IMR-90 (cell line): ENCODE measurements around the gene CCDC54. TPM values are rescaled to one million over a fixed set of nuclear protein-coding genes. Genes with fewer than 3 reads are reported as not detected.

ENCODE experiments used
- ATAC-seq: fragments of 200-7000 bp; cut with Tn5 transposase; 2 replicates; pipeline ENCODE4 v1.9.1; 2020; ENCODE audit warnings: low read depth, mild to moderate bottlenecking, moderate library complexity
- BruUV-seq: library from RNA; stranded (reverse); fragments of 400-500 nt; replicated peaks from 2 replicates; lab custom pipeline; 2021; lab: Mats Ljungman, UMichigan
- CTCF ChIA-PET: fragments of 300-600 bp; formaldehyde crosslinking; extraction: SDS; loops from one replicate; lab custom pipeline; 2021; ENCODE audit warnings: antibody characterized with exemption; lab: Yijun Ruan, JAX
- POLR2A ChIA-PET: fragments of 300-600 bp; sonication (Branson Sonifier 250); formaldehyde crosslinking; loops from one replicate; lab custom pipeline; 2022; ENCODE audit warnings: antibody characterized with exemption; ENCODE audit not compliant: unreplicated experiment; lab: Charles Lee
- DNase-seq: peaks from one replicate; pipeline ENCODE4 v3.0.0; 2013
- H2AFZ ChIP-seq: replicated peaks from 2 replicates; pipeline ENCODE3; 2013; ENCODE audit warnings: low read length, mild to moderate bottlenecking; ENCODE audit not compliant: poor library complexity
- H2AK5ac ChIP-seq: 2 replicates; pipeline ENCODE4 v1.6.1; 2013; ENCODE audit warnings: low read depth, low read length, inconsistent platforms
- H2AK9ac ChIP-seq: replicated peaks from 2 replicates; pipeline ENCODE3; 2013; ENCODE audit warnings: mild to moderate bottlenecking, low read depth, low read length, moderate library complexity; ENCODE audit not compliant: poor library complexity
- H2BK120ac ChIP-seq: 2 replicates; pipeline ENCODE4 v1.6.1; 2013; ENCODE audit warnings: low read depth, low read length, inconsistent platforms
- H2BK15ac ChIP-seq: 3 replicates; pipeline ENCODE4 v1.6.1; 2013; ENCODE audit warnings: low read depth, low read length, inconsistent platforms
- H2BK20ac ChIP-seq: 2 replicates; pipeline ENCODE4 v1.6.1; 2013; ENCODE audit warnings: low read depth, mild to moderate bottlenecking, inconsistent platforms, low read length, moderate library complexity
- H2BK5ac ChIP-seq: 2 replicates; pipeline ENCODE4 v1.6.1; 2013; ENCODE audit warnings: mild to moderate bottlenecking, low read depth, low read length, inconsistent platforms; ENCODE audit not compliant: poor library complexity, severe bottlenecking
- H3K14ac ChIP-seq: replicated peaks from 2 replicates; pipeline ENCODE4 v1.6.1; 2013; ENCODE audit warnings: low read depth, low read length, inconsistent platforms
- H3K18ac ChIP-seq: 2 replicates; pipeline ENCODE4 v1.6.1; 2013; ENCODE audit warnings: low read depth, low read length, control low read depth
- H3K23ac ChIP-seq: 2 replicates; pipeline ENCODE4 v1.6.1; 2013; ENCODE audit warnings: low read depth, low read length, inconsistent platforms
- H3K27ac ChIP-seq: 2 replicates; pipeline ENCODE4 v1.5.1; 2013; ENCODE audit warnings: mild to moderate bottlenecking, control low read depth, low read length; ENCODE audit not compliant: insufficient read depth
- H3K27me3 ChIP-seq: 2 replicates; pipeline ENCODE4 v1.6.1; 2013; ENCODE audit warnings: low read length; ENCODE audit not compliant: control insufficient read depth, insufficient read depth
- H3K36me3 ChIP-seq: 2 replicates; pipeline ENCODE4 v1.6.1; 2013; ENCODE audit warnings: low read length, mixed read lengths; ENCODE audit not compliant: control insufficient read depth, insufficient read depth
- H3K4ac ChIP-seq: 2 replicates; pipeline ENCODE4 v1.6.1; 2013; ENCODE audit warnings: low read depth, low read length, inconsistent platforms
- H3K4me1 ChIP-seq: 2 replicates; pipeline ENCODE4 v1.6.1; 2013; ENCODE audit warnings: low read length, mixed read lengths; ENCODE audit not compliant: control insufficient read depth, insufficient read depth
- H3K4me2 ChIP-seq: 2 replicates; pipeline ENCODE4 v1.6.1; 2013; ENCODE audit warnings: low read depth, mild to moderate bottlenecking, control low read depth, low read length, moderate library complexity
- H3K4me3 ChIP-seq: 2 replicates; pipeline ENCODE4 v1.5.1; 2013; ENCODE audit warnings: low read depth, mild to moderate bottlenecking, control low read depth, low read length, moderate library complexity; ENCODE audit not compliant: insufficient read depth
- H3K56ac ChIP-seq: 2 replicates; pipeline ENCODE4 v1.6.1; 2013; ENCODE audit warnings: low read length, inconsistent platforms; ENCODE audit not compliant: insufficient read depth; ENCODE audit errors: extremely low read depth
- H3K79me1 ChIP-seq, 2 experiments: 2 replicates each; pipeline ENCODE4 v1.6.1; 2013; ENCODE audit warnings: low read length in 2 of 2, inconsistent platforms in 1 of 2, low read depth in 1 of 2
- H3K9ac ChIP-seq: 2 replicates; pipeline ENCODE4 v1.6.1; 2013; ENCODE audit warnings: low read depth, low read length, control low read depth
- H3K9me1 ChIP-seq: 2 replicates; pipeline ENCODE4 v1.6.1; 2013; ENCODE audit warnings: low read length, inconsistent platforms; ENCODE audit not compliant: insufficient read depth
- H3K9me3 ChIP-seq: 2 replicates; pipeline ENCODE4 v1.6.1; 2013; ENCODE audit warnings: low read length; ENCODE audit not compliant: control insufficient read depth, insufficient read depth
- H4K20me1 ChIP-seq: 2 replicates; pipeline ENCODE4 v1.6.1; 2013; ENCODE audit warnings: low read length, inconsistent platforms; ENCODE audit not compliant: insufficient read depth
- H4K5ac ChIP-seq: 2 replicates; pipeline ENCODE4 v1.6.1; 2013; ENCODE audit warnings: mild to moderate bottlenecking, low read depth, low read length, control low read depth
- H4K8ac ChIP-seq, 2 experiments: 2 replicates each; pipeline ENCODE4 v1.6.1; 2013; ENCODE audit warnings: low read depth in 2 of 2, low read length in 2 of 2, control low read depth in 1 of 2, inconsistent platforms in 1 of 2
- H4K91ac ChIP-seq: 2 replicates; pipeline ENCODE4 v1.6.1; 2013; ENCODE audit warnings: low read depth, low read length, inconsistent platforms; ENCODE audit not compliant: insufficient read depth
- BHLHE40 ChIP-seq: fragments of 150-350 bp; IDR thresholded peaks from 2 replicates; pipeline ENCODE4 v1.6.1; 2016; ENCODE audit warnings: mild to moderate bottlenecking, low read depth, low read length
- CEBPB ChIP-seq: IDR thresholded peaks from 2 replicates; pipeline ENCODE4 v1.6.1; 2012; ENCODE audit warnings: low read depth, low read length, improper control_type of control experiment
- CHD1 ChIP-seq: IDR thresholded peaks from 2 replicates; pipeline ENCODE4 v1.6.1; 2012; ENCODE audit warnings: low read depth, low read length, improper control_type of control experiment
- FOS ChIP-seq: fragments of 150-350 bp; IDR thresholded peaks from 2 replicates; pipeline ENCODE4 v1.6.1; 2016; ENCODE audit warnings: low read depth, low read length
- MAFK ChIP-seq: IDR thresholded peaks from 2 replicates; pipeline ENCODE4 v1.6.1; 2012; ENCODE audit warnings: low read depth, low read length, improper control_type of control experiment
- MAZ ChIP-seq: IDR thresholded peaks from 2 replicates; pipeline ENCODE4 v1.6.1; 2012; ENCODE audit warnings: low read depth, mild to moderate bottlenecking, low read length, improper control_type of control experiment, moderate library complexity, borderline replicate concordance
- MXI1 ChIP-seq: IDR thresholded peaks from 2 replicates; pipeline ENCODE4 v1.6.1; 2012; ENCODE audit warnings: low read depth, mild to moderate bottlenecking, low read length, moderate library complexity, borderline replicate concordance
- NFE2L2 ChIP-seq: fragments of 150-350 bp; IDR thresholded peaks from 2 replicates; pipeline ENCODE4 v1.6.1; 2016; ENCODE audit warnings: low read depth, mild to moderate bottlenecking, low read length
- POLR2A ChIP-seq: IDR thresholded peaks from 2 replicates; pipeline ENCODE4 v1.6.1; 2012; ENCODE audit warnings: mild to moderate bottlenecking, low read depth, low read length
- RAD21 ChIP-seq: IDR thresholded peaks from 2 replicates; pipeline ENCODE4 v1.6.1; 2012; ENCODE audit warnings: low read length, improper control_type of control experiment
- RCOR1 ChIP-seq: IDR thresholded peaks from 2 replicates; pipeline ENCODE4 v1.6.1; 2012; ENCODE audit warnings: mild to moderate bottlenecking, low read length, improper control_type of control experiment; ENCODE audit not compliant: insufficient replicate concordance
- RFX5 ChIP-seq: IDR thresholded peaks from 2 replicates; pipeline ENCODE4 v1.8.0; 2012; ENCODE audit warnings: low read depth, mild to moderate bottlenecking, low read length, moderate library complexity
- SMC3 ChIP-seq: fragments of 150-350 bp; IDR thresholded peaks from 2 replicates; pipeline ENCODE4 v1.6.1; 2016; ENCODE audit warnings: low read depth, mild to moderate bottlenecking, antibody characterized with exemption, low read length, moderate library complexity
- WGBS, 2 experiments: methylation state at CpG; one replicate each; pipeline versions ENCODE4 v1.1.5 to v1.1.7; 2013; ENCODE audit warnings: missing lambda C conversion rate in 2 of 2; ENCODE audit not compliant: insufficient read length in 1 of 2; ENCODE audit errors: extremely low coverage in 2 of 2; 5-methylcytosine and 5-hydroxymethylcytosine counted together
- dilution Hi-C: fragments of 300-500 bp; cut with HindIII; formaldehyde crosslinking; loops from one replicate; pipeline ENCODE4 v1.14.3; 2018; ENCODE audit warnings: low sequenced_read_pairs; ENCODE audit not compliant: unreplicated experiment
- in situ Hi-C: fragments of 300-500 bp; cut with MboI; formaldehyde crosslinking; loops from 3 replicates; pipeline ENCODE4 v1.14.3; 2019; ENCODE audit warnings: low sequenced_read_pairs, inconsistent platforms, mixed read lengths
- intact Hi-C: fragments of 100-400 bp; cut with micrococcal nuclease; formaldehyde crosslinking; loops from 2 replicates; pipeline ENCODE4 v1.10.0; 2022
- polyA plus RNA-seq, 3 experiments: library from polyadenylated mRNA; depleted of rRNA; stranded (reverse); fragments of >200 nt; gene quantifications; 2 replicates each; pipeline ENCODE4 v1.2.3, GENCODE V29; 2012; ENCODE audit warnings: low replicate concordance in 1 of 3
- total RNA-seq: library from RNA; depleted of rRNA; stranded (reverse); fragments of >200 nt; gene quantifications from 2 replicates; pipeline ENCODE4 v1.2.3, GENCODE V29; 2012
- TF ChIP-seq, protein P1 (sequence below): fragments of 150-350 bp; IDR thresholded peaks from 2 replicates; pipeline ENCODE4 v1.6.1; 2017; ENCODE audit warnings: mild to moderate bottlenecking, antibody characterized with exemption, low read length, low read depth
- TF ChIP-seq, protein P2 (sequence below): fragments of 150-350 bp; IDR thresholded peaks from 2 replicates; pipeline ENCODE4 v1.6.1; 2016; ENCODE audit warnings: low read depth, mild to moderate bottlenecking, low read length, moderate library complexity, borderline replicate concordance
- TF ChIP-seq, protein P3 (sequence below): conservative IDR thresholded peaks from 2 replicates; pipeline ENCODE4 v1.5.1; 2012; ENCODE audit warnings: mild to moderate bottlenecking, low read depth, low read length, improper control_type of control experiment

The CCDC54 gene
- total and polyA plus RNA-seq, 2 of the 4 experiments (the other 2 are of a cell fraction), result not detected

DNA sequence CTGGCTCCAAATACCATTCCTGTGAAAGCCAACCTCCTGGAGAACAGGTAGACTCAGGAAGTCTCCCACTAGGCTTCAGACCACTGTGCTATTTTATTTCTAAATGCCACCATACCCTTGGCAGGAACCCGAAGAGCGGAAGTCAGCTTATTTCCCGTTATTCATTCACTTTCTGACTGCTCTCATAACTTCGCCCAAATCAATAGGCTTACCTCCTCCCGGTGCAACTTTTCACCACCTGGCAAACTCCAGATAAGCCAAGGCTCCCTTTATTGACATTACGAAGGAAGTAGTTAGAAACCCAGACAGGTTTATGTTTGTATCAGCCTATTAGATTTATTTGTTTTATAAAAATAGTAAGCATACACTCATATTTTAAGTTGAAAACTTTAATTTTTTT, 3.3 kb upstream of the CCDC54 start:
- H3K9ac ChIP-seq, result no peak overlapping the region
- no peak overlapping the region for H2BK5ac ChIP-seq
- H3K4me1 ChIP-seq, result no peaks in the 10 kb centered on the region
- H3K14ac ChIP-seq, result no peak overlapping the region
- H3K4me2 ChIP-seq, result no peak overlapping the region
- no peaks in the 10 kb centered on the region; the same call in 1 of the 2 replicates for H3K9me1 ChIP-seq
- no peak overlapping the region for H4K91ac ChIP-seq
- no peaks in the 10 kb centered on the region for H3K27me3 ChIP-seq
- WGBS, 2 experiments, result no CpG with 5 or more reads among the region's 6 CpGs
- no peak overlapping the region for H4K8ac ChIP-seq
- H3K27ac ChIP-seq, result no peak overlapping the region
- no peaks in the 10 kb centered on the region for H4K20me1 ChIP-seq
- in situ Hi-C loops, result no loop called here
- H2AK9ac ChIP-seq, result no peak overlapping the region
- DNase-seq, result no peak
- H2BK20ac ChIP-seq, result no peak overlapping the region
- H4K5ac ChIP-seq, result no peak overlapping the region
- H3K23ac ChIP-seq, result no peak overlapping the region
- ChIA-PET CTCF (interaction anchor here (0.7 kb wide), 1 partner anchor 1738 kb away, joined by 3 read pairs; no protein-coding TSS in a partner anchor), POLR2A (no interaction called here)
- BruUV-seq, result no TSS peak
- intact Hi-C loops, result no loop called here
- H2BK15ac ChIP-seq, result no peak overlapping the region
- H3K4ac ChIP-seq, result no peak overlapping the region
- H3K4me3 ChIP-seq, result no peak overlapping the region
- H3K9me3 ChIP-seq, result no peaks in the 10 kb centered on the region
- H3K36me3 ChIP-seq, result no peaks in the 10 kb centered on the region
- H2AK5ac ChIP-seq, result no peak overlapping the region
- no peak overlapping the region for H3K18ac ChIP-seq
- no peak overlapping the region for H2AFZ ChIP-seq
- dilution Hi-C loops, result no loop called here
- no peaks in the 10 kb centered on the region for H3K79me1 ChIP-seq
- ATAC-seq, result no peak
- H2BK120ac ChIP-seq, result no peak overlapping the region
- TF ChIP-seq MXI1, result no peak
- no peak for TF ChIP-seq POLR2A
- TF ChIP-seq CHD1, result no peak
- TF ChIP-seq RFX5, result no peak
- TF ChIP-seq RAD21, result no peak
- TF ChIP-seq, protein P1, sequence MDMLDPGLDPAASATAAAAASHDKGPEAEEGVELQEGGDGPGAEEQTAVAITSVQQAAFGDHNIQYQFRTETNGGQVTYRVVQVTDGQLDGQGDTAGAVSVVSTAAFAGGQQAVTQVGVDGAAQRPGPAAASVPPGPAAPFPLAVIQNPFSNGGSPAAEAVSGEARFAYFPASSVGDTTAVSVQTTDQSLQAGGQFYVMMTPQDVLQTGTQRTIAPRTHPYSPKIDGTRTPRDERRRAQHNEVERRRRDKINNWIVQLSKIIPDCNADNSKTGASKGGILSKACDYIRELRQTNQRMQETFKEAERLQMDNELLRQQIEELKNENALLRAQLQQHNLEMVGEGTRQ, result no peak
- TF ChIP-seq BHLHE40, result no peak
- no peak for TF ChIP-seq NFE2L2
- TF ChIP-seq MAFK, result no peak
- no peak for TF ChIP-seq SMC3
- TF ChIP-seq MAZ, result no peak
- TF ChIP-seq, protein P2, sequence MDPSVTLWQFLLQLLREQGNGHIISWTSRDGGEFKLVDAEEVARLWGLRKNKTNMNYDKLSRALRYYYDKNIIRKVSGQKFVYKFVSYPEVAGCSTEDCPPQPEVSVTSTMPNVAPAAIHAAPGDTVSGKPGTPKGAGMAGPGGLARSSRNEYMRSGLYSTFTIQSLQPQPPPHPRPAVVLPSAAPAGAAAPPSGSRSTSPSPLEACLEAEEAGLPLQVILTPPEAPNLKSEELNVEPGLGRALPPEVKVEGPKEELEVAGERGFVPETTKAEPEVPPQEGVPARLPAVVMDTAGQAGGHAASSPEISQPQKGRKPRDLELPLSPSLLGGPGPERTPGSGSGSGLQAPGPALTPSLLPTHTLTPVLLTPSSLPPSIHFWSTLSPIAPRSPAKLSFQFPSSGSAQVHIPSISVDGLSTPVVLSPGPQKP, result no peak
- TF ChIP-seq FOS, result no peak
- TF ChIP-seq CEBPB, result no peak
- TF ChIP-seq RCOR1, result no peak
- TF ChIP-seq, protein P3, sequence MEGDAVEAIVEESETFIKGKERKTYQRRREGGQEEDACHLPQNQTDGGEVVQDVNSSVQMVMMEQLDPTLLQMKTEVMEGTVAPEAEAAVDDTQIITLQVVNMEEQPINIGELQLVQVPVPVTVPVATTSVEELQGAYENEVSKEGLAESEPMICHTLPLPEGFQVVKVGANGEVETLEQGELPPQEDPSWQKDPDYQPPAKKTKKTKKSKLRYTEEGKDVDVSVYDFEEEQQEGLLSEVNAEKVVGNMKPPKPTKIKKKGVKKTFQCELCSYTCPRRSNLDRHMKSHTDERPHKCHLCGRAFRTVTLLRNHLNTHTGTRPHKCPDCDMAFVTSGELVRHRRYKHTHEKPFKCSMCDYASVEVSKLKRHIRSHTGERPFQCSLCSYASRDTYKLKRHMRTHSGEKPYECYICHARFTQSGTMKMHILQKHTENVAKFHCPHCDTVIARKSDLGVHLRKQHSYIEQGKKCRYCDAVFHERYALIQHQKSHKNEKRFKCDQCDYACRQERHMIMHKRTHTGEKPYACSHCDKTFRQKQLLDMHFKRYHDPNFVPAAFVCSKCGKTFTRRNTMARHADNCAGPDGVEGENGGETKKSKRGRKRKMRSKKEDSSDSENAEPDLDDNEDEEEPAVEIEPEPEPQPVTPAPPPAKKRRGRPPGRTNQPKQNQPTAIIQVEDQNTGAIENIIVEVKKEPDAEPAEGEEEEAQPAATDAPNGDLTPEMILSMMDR, result no peak
- H3K56ac ChIP-seq, result no peak overlapping the region
